ENCODE measurements around the gene SCARB1. TPM values are rescaled to one million over a fixed set of nuclear protein-coding genes. Genes with fewer than 3 reads are reported as not detected.

Gene SCARB1
- total and polyA plus RNA-seq, 8 donors: 23.5 to 36.5 (median 30.4) TPM

GRCh38 chr12:124750149-124750656 is 113.5 kb downstream of the SCARB1 start:
- peaks cover 13 to 70% of the 10 kb centered on the region in 2 donors for H3K4me1 ChIP-seq
- peaks cover 0 to 7% of the 10 kb centered on the region in 2 donors for H3K27me3 ChIP-seq
- no peak for DNase-seq
- H3K9me3 ChIP-seq: no peaks in the 10 kb centered on the region
- ATAC-seq: no peak
- intact Hi-C loops (cut with DNase I): no loop called here
- H3K36me3 ChIP-seq: no peaks in the 10 kb centered on the region
- no peak overlapping the region for H3K4me3 ChIP-seq
- TF ChIP-seq CTCF (IDR thresholded peaks at IDR 0.05): no peak
- H3K27ac ChIP-seq: no peak overlapping the region

GRCh38 chr12:124749725-124750124 is 113.9 kb downstream of the SCARB1 start:
- H3K27ac ChIP-seq: no peak overlapping the region
- H3K27me3 ChIP-seq: peaks cover 0 to 7% of the 10 kb centered on the region in 2 donors
- TF ChIP-seq CTCF (IDR thresholded peaks at IDR 0.05): no peak
- H3K9me3 ChIP-seq: no peaks in the 10 kb centered on the region
- DNase-seq (no peak), ATAC-seq (no peak)
- H3K4me3 ChIP-seq: no peak overlapping the region
- intact Hi-C loops (cut with DNase I): no loop called here
- no peaks in the 10 kb centered on the region for H3K36me3 ChIP-seq
- H3K4me1 ChIP-seq: peaks cover 8 to 65% of the 10 kb centered on the region in 2 donors

GRCh38 chr12:124747426-124748161 is 116.1 kb downstream of the SCARB1 start:
- intact Hi-C loops (cut with DNase I): no loop called here
- Histone ChIP-seq H3K27ac (no peak overlapping the region), H3K4me1 (peaks cover 8 to 45% of the 10 kb centered on the region in 2 donors), H3K27me3 (peaks cover 0 to 7% of the 10 kb centered on the region in 2 donors), H3K9me3 (no peaks in the 10 kb centered on the region), H3K4me3 (no peak overlapping the region), H3K36me3 (no peaks in the 10 kb centered on the region)
- TF ChIP-seq CTCF (IDR thresholded peaks at IDR 0.05): no peak
- ATAC-seq: peak; percentile 7
- DNase-seq: no peak

GRCh38 chr12:124746649-124747425 is 116.8 kb downstream of the SCARB1 start:
- TF ChIP-seq CTCF (IDR thresholded peaks at IDR 0.05): no peak
- intact Hi-C loops (cut with DNase I): no loop called here
- Histone ChIP-seq H3K27ac (peak overlapping the region; percentile 70 to 71), H3K27me3 (peaks cover 0 to 7% of the 10 kb centered on the region in 2 donors), H3K9me3 (no peaks in the 10 kb centered on the region), H3K4me3 (no peak overlapping the region), H3K4me1 (peaks cover 8 to 37% of the 10 kb centered on the region in 2 donors), H3K36me3 (no peaks in the 10 kb centered on the region)
- DNase-seq (no peak), ATAC-seq (no peak)

Data from left lung (tissue), 10 donors.